GM12873 (cell line): ENCODE measurements around the gene ZNF823.

ENCODE experiments used
- TF ChIP-seq, protein P1 (sequence below): IDR thresholded peaks from 2 replicates; pipeline ENCODE4 v1.5.1; 2012; ENCODE audit warnings: low read depth, mild to moderate bottlenecking, moderate library complexity, low read length, control low read depth; ENCODE audit not compliant: insufficient read depth; ENCODE audit errors: missing control alignments

Gene ZNF823

DNA sequence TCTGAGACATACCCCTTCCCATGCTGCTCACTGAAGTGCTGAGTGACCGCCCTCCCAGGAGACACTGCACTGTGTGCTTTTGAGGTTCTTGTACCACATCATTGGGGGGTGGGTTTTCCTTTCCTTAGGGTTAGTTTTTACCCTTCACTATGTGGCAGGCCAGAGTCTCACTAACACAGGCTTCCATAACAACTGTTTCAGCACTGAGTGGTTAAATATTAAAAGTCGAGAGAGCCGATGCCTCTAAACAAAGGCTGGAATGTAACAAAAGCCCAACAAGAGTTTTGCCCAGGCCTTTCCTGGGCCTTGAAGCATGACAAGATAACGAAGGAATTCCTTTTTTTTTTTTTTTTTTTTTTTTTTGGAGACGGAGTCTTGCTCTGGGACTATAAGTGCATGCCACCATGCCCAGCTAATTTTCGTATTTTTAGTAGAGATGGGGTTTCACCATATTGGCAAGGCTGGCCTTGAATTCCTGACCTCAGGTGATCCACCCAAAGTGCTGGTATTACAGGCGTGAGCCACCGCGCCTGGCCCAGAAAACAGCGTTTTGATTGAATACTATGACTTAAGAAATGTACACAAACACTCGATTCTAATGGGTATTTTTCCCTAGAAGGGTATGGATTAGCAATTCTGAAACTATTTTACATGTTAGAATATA is 46.5 kb downstream of the ZNF823 start:
- TF ChIP-seq, protein P1, sequence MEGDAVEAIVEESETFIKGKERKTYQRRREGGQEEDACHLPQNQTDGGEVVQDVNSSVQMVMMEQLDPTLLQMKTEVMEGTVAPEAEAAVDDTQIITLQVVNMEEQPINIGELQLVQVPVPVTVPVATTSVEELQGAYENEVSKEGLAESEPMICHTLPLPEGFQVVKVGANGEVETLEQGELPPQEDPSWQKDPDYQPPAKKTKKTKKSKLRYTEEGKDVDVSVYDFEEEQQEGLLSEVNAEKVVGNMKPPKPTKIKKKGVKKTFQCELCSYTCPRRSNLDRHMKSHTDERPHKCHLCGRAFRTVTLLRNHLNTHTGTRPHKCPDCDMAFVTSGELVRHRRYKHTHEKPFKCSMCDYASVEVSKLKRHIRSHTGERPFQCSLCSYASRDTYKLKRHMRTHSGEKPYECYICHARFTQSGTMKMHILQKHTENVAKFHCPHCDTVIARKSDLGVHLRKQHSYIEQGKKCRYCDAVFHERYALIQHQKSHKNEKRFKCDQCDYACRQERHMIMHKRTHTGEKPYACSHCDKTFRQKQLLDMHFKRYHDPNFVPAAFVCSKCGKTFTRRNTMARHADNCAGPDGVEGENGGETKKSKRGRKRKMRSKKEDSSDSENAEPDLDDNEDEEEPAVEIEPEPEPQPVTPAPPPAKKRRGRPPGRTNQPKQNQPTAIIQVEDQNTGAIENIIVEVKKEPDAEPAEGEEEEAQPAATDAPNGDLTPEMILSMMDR = no peak

DNA sequence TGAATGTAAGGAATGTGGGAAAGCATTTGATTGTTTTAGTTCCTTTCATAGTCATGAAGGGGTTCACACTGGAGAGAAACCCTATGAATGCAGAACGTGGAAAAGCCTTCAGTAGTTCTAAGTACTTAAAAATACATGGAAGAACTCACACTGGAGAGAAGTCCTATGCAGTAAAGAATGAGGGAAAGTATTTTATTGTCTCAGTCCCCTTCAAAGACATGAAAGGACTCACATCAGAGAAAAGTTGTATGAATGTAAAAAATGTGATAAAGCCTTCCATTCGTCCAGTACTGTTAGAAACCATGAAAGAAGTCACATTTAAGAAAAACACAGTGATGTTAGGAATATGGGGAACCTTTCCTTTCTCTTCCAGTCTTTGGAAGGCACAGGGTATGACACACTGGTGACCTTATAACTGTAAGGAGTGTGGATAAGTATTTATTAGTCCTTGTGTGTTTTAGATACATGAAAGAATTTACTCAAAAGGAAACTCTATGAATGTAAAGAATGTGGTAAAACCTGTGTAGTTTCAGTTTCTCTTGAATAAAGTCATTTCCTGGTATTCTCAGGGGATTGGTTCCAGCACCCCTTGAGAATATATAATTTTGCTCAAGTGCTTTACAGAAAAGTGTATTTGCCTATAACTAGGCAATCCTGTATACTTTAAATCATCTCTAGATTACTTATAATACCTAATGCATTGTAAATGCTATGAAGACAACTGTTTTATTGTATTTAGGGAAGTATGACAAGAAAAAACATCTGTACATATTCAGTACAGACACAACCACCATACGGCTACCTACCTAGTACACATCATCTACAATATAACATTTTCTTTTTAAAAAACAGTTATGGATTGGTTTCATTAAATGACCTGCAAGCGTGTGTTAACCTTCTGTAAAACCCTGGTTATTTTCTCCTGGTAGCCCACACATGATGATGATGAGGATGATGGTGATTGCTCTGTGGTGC is 52.8 kb downstream of the ZNF823 start:
- TF ChIP-seq, protein P1 = no peak

DNA sequence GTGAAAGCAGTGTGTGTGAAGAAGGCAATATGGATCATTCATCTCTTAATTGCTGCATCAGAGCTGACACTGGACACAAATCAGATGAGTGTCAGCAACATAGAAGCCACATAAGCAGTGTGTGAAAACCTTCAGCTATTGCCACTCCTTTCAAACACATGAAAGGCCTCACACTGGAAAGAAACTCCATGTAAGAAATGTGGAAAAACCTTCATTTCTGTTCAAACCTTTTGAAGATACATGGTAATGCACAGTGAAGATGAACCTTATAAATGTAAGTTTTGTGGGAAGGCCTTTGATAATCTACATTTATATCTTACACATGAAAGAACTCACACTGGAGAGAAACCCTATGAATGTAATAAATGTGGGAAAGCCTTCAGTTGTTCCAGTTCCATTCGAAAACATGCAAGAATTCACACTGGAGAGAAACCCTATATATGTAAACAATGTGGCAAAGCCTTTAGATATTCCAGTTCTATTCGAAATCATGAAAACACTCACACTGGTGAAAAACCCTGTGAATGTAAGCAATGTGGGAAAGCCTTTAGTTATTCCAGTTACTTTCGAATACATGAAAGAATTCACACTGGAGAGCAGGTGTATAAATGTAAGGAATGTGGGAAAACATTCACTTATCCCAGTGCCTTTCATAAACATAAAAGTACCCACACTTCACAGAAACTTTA is 53.6 kb downstream of the ZNF823 start:
- TF ChIP-seq, protein P1 = no peak

DNA sequence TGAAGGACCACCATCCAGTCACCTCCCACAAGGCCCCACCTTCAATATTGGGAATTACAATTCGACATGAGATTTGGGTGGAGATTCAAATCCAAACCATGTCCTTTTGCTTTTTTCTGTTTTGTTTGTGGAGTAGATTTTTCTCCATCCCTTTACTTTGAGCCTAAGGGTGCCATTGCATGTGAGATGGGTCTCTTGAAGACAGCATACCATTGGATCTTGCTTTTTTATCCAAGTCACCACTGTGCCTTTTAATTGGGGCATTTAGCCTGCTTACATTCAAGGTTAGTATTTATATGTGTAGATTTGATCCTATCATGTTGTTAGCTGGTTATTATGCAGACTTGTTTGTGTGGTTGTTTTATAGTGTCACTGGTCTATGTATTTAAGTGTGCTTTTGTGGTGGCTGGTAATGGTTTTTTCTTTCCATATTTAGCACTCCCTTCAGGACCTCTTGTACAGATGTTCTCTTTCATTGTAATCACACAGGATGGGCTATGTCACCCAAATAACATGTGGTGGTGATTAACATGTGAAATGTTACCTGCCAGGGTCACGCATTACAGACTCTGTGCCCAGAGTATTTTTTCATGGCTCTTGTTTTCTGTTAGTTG is 58.0 kb downstream of the ZNF823 start:
- TF ChIP-seq, protein P1 = no peak

DNA sequence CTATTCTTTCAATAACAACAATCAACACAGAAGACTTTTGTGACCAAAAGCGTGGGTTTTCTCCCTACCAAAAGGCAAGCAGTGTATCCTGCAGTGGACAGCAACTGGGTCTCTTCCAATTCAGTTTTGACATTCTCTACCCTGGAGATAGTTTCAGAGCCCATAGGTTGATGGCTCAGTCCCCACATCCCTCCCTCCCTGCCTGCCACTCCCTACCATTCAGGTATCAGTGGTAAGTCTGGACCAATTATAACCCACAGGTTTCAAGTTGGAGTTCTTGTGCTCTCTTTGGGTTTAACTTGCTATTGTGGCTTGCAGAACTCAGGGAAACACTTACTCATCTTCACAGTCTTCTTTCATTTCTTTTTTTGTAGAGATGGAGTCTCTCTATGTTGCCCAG is 60.2 kb downstream of the ZNF823 start:
- TF ChIP-seq, protein P1 = no peak

DNA sequence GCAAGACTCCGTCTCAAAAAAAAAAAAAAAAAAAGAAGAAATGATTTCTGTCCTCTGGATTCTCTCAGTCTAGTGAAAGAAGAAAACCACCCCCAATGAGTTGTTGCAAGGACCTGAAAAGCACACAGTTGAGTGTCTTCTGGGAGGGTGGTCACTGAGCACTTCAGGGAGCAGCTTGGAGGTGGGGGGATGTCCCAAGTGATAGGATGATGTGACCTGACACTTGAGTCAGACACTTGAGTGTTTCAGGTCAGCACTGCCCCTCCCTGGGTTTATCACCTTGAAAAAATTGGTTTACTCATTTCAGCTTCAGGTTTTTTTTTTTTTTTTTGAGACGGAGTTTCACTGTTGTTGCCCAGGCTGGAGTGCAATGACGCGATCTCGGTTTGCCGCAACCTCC is 63.2 kb downstream of the ZNF823 start:
- TF ChIP-seq, protein P1 = no peak
